Measurements from ENCODE around the gene IDI1.

DNA sequence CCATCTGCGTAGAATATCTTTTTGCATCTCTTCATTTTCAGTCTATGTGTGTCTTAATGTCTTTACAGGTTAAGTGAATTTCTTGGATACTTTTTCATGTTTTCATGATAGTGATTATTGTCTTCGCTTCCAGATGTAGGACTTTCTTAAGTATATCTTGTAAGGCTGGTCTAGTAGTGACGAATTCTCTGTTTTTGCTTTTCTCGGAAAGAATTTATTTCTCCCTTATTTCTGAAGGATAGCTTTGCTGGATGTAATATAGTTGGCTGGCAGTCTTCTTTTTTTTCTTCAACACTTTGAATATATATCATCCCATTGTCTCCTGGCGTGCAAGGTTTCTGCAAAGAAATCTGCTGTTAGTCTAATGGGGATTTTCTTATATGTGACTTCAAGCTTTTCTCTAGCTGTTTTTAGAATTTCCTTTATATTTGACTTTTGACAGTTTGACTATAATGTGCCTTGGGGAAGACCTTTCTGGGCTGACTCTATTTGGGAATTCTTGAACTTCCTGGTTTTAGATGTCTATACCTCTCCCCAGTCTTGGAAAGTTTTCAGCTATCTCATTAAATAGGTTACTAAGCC, 46.4 kb downstream of the IDI1 start:
- TF ChIP-seq EZH2 (IDR thresholded peaks at IDR 0.05) (no peak), POLR2AphosphoS5 (IDR thresholded peaks at IDR 0.05; ENCODE audit: borderline replicate concordance, low read depth, low read length) (no peak)
